ENCODE measurements around the gene MCOLN2. TPM values are rescaled to one million over a fixed set of nuclear protein-coding genes. Genes with fewer than 3 reads are reported as not detected.

Gene MCOLN2
- total and polyA plus RNA-seq, 2 of the 4 experiments (the other 2 are of a cell fraction) = 0.43 to 0.54 TPM

DNA sequence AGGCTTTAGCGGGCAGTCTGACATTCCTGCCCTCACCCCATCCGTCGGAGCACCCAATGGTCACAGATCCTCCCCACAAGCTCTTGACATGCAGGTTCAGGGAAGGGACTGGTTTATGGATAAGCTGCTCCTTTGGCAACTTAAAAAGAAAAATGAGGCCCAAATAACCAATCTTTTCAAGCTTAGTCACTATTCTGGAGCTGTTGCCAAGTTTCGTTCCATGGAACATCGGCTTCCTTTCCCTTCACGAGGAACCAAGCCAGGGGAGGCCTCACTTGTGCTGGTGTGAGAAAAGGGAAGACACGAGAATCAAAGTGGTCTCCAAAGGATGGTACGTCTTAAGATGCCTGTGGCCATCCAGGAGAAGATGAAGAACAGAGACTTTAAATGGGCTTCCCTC lies 57.8 kb downstream of the MCOLN2 start:
- Histone ChIP-seq H2BK15ac (ENCODE audit: low read depth, low read length) (no peak overlapping the region), H2BK20ac (ENCODE audit: low read depth, low read length) (no peak overlapping the region), H2AK9ac (replicated peaks; ENCODE audit: low read depth, low read length, poor library complexity) (no peak overlapping the region), H4K91ac (ENCODE audit: insufficient read depth, low read depth, low read length) (no peak overlapping the region), H4K20me1 (ENCODE audit: insufficient read depth, low read length) (no peaks in the 10 kb centered on the region), H2BK120ac (ENCODE audit: low read depth, low read length) (peak overlapping the region; percentile 26), H2BK5ac (ENCODE audit: low read depth, low read length, poor library complexity, severe bottlenecking) (no peak overlapping the region), H3K4me2 (ENCODE audit: low read depth, low read length) (no peak overlapping the region), H3K4me1 (ENCODE audit: control insufficient read depth, insufficient read depth, low read length) (peaks cover 2% of the 10 kb centered on the region; the same call in 1 of the 2 replicates), H3K9me1 (ENCODE audit: insufficient read depth, low read length) (peaks cover 9% of the 10 kb centered on the region; the same call in 1 of the 2 replicates), H4K8ac (ENCODE audit: low read depth in 2 of 2, low read length in 2 of 2) (no peak overlapping the region), H3K56ac (ENCODE audit: extremely low read depth, insufficient read depth, low read length) (no peak overlapping the region), H3K4me3 (ENCODE audit: insufficient read depth, low read depth, low read length) (no peak overlapping the region), H4K5ac (ENCODE audit: low read depth, low read length) (no peak overlapping the region), H3K23ac (ENCODE audit: low read depth, low read length) (no peak overlapping the region), H3K9ac (ENCODE audit: low read depth, low read length) (no peak overlapping the region), H3K79me1 (ENCODE audit: low read depth in 1 of 2, low read length in 2 of 2) (no peaks in the 10 kb centered on the region), H3K27me3 (ENCODE audit: control insufficient read depth, insufficient read depth, low read length) (peaks cover 3% of the 10 kb centered on the region), H3K9me3 (ENCODE audit: control insufficient read depth, insufficient read depth, low read length) (no peaks in the 10 kb centered on the region), H2AFZ (replicated peaks; ENCODE audit: low read length, poor library complexity) (peak overlapping the region; percentile 56), H3K36me3 (ENCODE audit: control insufficient read depth, insufficient read depth, low read length) (no peaks in the 10 kb centered on the region), H2AK5ac (ENCODE audit: low read depth, low read length) (no peak overlapping the region; the same call in 1 of the 2 replicates), H3K18ac (ENCODE audit: low read depth, low read length) (no peak overlapping the region), H3K27ac (ENCODE audit: insufficient read depth, low read length) (no peak overlapping the region), H3K14ac (replicated peaks; ENCODE audit: low read depth, low read length) (peak overlapping the region; percentile 45; the same call in 1 of the 2 replicates), H3K4ac (ENCODE audit: low read depth, low read length) (no peak overlapping the region; the same call in 1 of the 2 replicates)
- POLR2A ChIA-PET (ENCODE audit: unreplicated experiment) = no interaction called here
- intact Hi-C loops (cut with micrococcal nuclease) = loop anchor here (5.0 to 10.0 kb wide), 2 partner anchors 314 to 797 kb away; partner anchors contain the start of gene PRKACB
- DNase-seq (peak; percentile 37), ATAC-seq (ENCODE audit: low read depth) (no peak)
- in situ Hi-C loops (cut with MboI; ENCODE audit: low sequenced_read_pairs) = loop anchor here (5.0 to 25.0 kb wide), 3 partner anchors 167 to 474 kb away; no protein-coding TSS in a partner anchor
- BruUV-seq (replicated peaks) = no TSS peak
- CTCF ChIA-PET = interaction anchor here (0.6 to 2.1 kb wide), 3 partner anchors 167 to 744 kb away, joined by 3 to 7 read pairs (median 3); no protein-coding TSS in a partner anchor
- no peak for TF ChIP-seq RCOR1 (IDR thresholded peaks at IDR 0.05; ENCODE audit: insufficient replicate concordance, low read length)
- no peak for TF ChIP-seq USF2 (IDR thresholded peaks at IDR 0.05; ENCODE audit: low read depth, low read length)
- WGBS, 2 experiments (ENCODE audit: extremely low coverage in 2 of 2, insufficient read length in 1 of 2) = 100% methylated on average over 2 of the region's 8 CpGs; no CpG with 5 or more reads in 1 of the 2 experiments
- dilution Hi-C loops (cut with HindIII; ENCODE audit: low sequenced_read_pairs, unreplicated experiment) = no loop called here

All from IMR-90 (cell line).